C4-2B (cell line): ENCODE measurements around the gene SMR3B.

Experiments
- CTCF ChIP-seq: fragments of 450-650 bp; conservative IDR thresholded peaks from 2 replicates; pipeline ENCODE4 v1.5.1; 2017; ENCODE audit warnings: mild to moderate bottlenecking
- ZFX ChIP-seq: fragments of 450-650 bp; IDR thresholded peaks from 2 replicates; pipeline ENCODE4 v1.6.1; 2017

- TF ChIP-seq CTCF: no peak
- TF ChIP-seq ZFX: no peak
Measured at GRCh38 chr4:70392057-70392776, 9.3 kb downstream of the SMR3B start.
